Transverse colon (tissue), 4 donors: ENCODE results near the gene IBTK. TPM values are rescaled to one million over a fixed set of nuclear protein-coding genes. Genes with fewer than 3 reads are reported as not detected.

ENCODE experiments used
- DNase-seq: peaks from one replicate; pipeline ENCODE4 v3.0.0-alpha.2; 2019
- H3K27ac ChIP-seq, 4 donors: fragments of 200-600 bp; sonication (generic); 2 replicates each; pipeline ENCODE4 v1.5.1; 2016 to 2018; ENCODE audit warnings: inconsistent platforms in 4 of 4
- H3K27me3 ChIP-seq: fragments of 200-600 bp; sonication (generic); 2 replicates; pipeline ENCODE4 v1.5.1; 2017; ENCODE audit warnings: inconsistent platforms
- H3K36me3 ChIP-seq, 4 donors: fragments of 200-600 bp; sonication (generic); 2 replicates each; pipeline ENCODE4 v1.5.1; 2017 to 2019; ENCODE audit warnings: inconsistent platforms in 4 of 4
- H3K4me1 ChIP-seq, 4 donors: fragments of 200-600 bp; sonication (generic); 2 replicates each; pipeline ENCODE4 v1.5.1; 2017 to 2020; ENCODE audit warnings: inconsistent platforms in 4 of 4
- H3K4me3 ChIP-seq, 4 donors: fragments of 200-600 bp; sonication (generic); 1 replicate in 1 of 4; 2 replicates in 3 of 4; pipeline versions ENCODE4 v1.5.1 to v1.6.1; 2017 to 2019; ENCODE audit warnings: inconsistent platforms in 4 of 4
- H3K9me3 ChIP-seq, 2 donors: fragments of 200-600 bp; sonication (generic); 2 replicates each; pipeline ENCODE4 v1.5.1; 2017 to 2019; ENCODE audit warnings: inconsistent platforms in 2 of 2
- EP300 ChIP-seq: sonication (generic); formaldehyde crosslinking; IDR thresholded peaks from one replicate; pipeline ENCODE4 v1.6.1; 2017; ENCODE audit warnings: antibody characterized with exemption, low read depth
- POLR2A ChIP-seq: fragments of 450-650 bp; IDR thresholded peaks from one replicate; pipeline ENCODE4 v1.6.1; 2016; ENCODE audit warnings: antibody characterized with exemption, mild to moderate bottlenecking, moderate library complexity
- POLR2AphosphoS5 ChIP-seq, 3 donors: sonication (generic); formaldehyde crosslinking; IDR thresholded peaks; one replicate each; pipeline ENCODE4 v1.6.1; 2016; ENCODE audit warnings: antibody characterized with exemption in 3 of 3
- WGBS, 2 donors: methylation state at CpG; one replicate each; pipeline ENCODE4 v1.1.5; 2018; ENCODE audit warnings: low coverage in 1 of 2; 5-methylcytosine and 5-hydroxymethylcytosine counted together
- in situ Hi-C, 4 donors: fragments of 200-750 bp; cut with MboI; loops; one replicate each; pipeline versions ENCODE4 v1.15.0 to v1.15.1; 2017; ENCODE audit warnings: low sequenced_read_pairs in 3 of 4, low pct_ligation_motif_present in 1 of 4, low pct_unique_long_range_greater_than_20kb in 1 of 4
- intact Hi-C: fragments of 100-400 bp; cut with DNase I; formaldehyde crosslinking; loops from one replicate; pipeline ENCODE4 v1.15.1; 2023; ENCODE audit warnings: low total_unique reads
- small RNA-seq, 4 donors: library from RNA; depleted of rRNA; stranded (forward); fragments of <200 nt; gene quantifications; one replicate each; pipeline ENCODE3, GENCODE V24; 2016
- total RNA-seq, 4 donors: library from RNA; depleted of rRNA; stranded (reverse); fragments of >200 nt; gene quantifications; one replicate each; pipeline ENCODE4 v1.1.0, GENCODE V29; 2016
- TF ChIP-seq, protein P1 (sequence below), 5 experiments: fragments of 200-600 bp in 3 of 5; fragments of 450-650 bp in 2 of 5; sonication (generic) in 3 of 5; IDR thresholded peaks; 1 replicate in 2 of 5; 2 replicates in 3 of 5; pipeline ENCODE4 v1.5.1; 2016 to 2017; ENCODE audit warnings: antibody characterized with exemption in 5 of 5, inconsistent platforms in 3 of 5, mild to moderate bottlenecking in 2 of 5, moderate library complexity in 1 of 5

The IBTK gene
- total RNA-seq, 4 donors from 2014 or later, result 23.6 to 40.5 (median 34.4) TPM

DNA sequence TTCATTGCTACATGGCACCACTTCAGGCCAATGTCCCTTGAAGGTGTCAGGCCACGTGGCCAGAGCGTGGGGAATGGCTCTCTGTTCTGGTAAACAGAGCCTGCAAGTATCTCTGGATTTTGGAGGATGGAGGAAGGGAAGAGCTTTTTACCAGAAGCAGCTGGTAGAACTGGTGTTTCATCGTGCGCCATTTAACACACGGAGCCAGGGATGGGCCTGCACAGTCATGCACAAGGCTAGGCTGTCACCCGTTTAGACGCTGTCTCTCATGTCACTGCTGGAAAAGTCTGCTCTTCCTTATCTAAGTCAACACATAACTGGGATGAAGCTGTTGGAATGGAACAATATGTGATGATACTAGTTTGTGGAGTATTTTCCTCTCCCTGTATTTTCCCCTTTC is 123.9 kb downstream of the IBTK start:
- no peaks in the 10 kb centered on the region for H3K36me3 ChIP-seq
- intact Hi-C loops (no loop called here), in situ Hi-C loops (no loop called here)
- no peak overlapping the region for H3K27ac ChIP-seq
- H3K4me3 ChIP-seq, result no peak overlapping the region
- H3K27me3 ChIP-seq, result no peaks in the 10 kb centered on the region
- no peak for DNase-seq
- no peaks in the 10 kb centered on the region for H3K4me1 ChIP-seq
- TF ChIP-seq EP300 (no peak), POLR2A (no peak), POLR2AphosphoS5 (IDR thresholded peaks at IDR 0.05) (no peak)
- TF ChIP-seq, protein P1, sequence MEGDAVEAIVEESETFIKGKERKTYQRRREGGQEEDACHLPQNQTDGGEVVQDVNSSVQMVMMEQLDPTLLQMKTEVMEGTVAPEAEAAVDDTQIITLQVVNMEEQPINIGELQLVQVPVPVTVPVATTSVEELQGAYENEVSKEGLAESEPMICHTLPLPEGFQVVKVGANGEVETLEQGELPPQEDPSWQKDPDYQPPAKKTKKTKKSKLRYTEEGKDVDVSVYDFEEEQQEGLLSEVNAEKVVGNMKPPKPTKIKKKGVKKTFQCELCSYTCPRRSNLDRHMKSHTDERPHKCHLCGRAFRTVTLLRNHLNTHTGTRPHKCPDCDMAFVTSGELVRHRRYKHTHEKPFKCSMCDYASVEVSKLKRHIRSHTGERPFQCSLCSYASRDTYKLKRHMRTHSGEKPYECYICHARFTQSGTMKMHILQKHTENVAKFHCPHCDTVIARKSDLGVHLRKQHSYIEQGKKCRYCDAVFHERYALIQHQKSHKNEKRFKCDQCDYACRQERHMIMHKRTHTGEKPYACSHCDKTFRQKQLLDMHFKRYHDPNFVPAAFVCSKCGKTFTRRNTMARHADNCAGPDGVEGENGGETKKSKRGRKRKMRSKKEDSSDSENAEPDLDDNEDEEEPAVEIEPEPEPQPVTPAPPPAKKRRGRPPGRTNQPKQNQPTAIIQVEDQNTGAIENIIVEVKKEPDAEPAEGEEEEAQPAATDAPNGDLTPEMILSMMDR (IDR thresholded peaks at IDR 0.05), result no peak
- H3K9me3 ChIP-seq, result no peaks in the 10 kb centered on the region
- 93% methylated on average over 7 of the region's 7 CpGs; no CpG with 5 or more reads in 1 of the 2 donors for WGBS, 2 donors

Small RNA genes within 50 kb of the gene (small RNA-seq; reads per million reads assigned to genes)
- gene RNU6-130P, result 0 reads per million in 4 donors

Other genes starting within 250 kb of the IBTK start
- 10 to 100 TPM; 13.4 to 23.6 (median 19.3) TPM for gene TPBG, start 116.1 kb upstream of the IBTK start, total RNA-seq